D721Med (cell line): Measurements from ENCODE around the gene KCNIP4.
A peak's percentile ranks its signal among the peaks of the same experiment; 100 is the strongest.

Experiments
- DNase-seq: peaks from one replicate; pipeline ENCODE4 v3.0.0; 2011; ENCODE audit warnings: low spot score; ENCODE audit not compliant: insufficient read length
- FAIRE-seq: peaks from 2 replicates; lab custom pipeline; 2011; peaks lifted over from hg19 to GRCh38; lab: Jason Lieb, UNC
- CTCF ChIP-seq: IDR thresholded peaks from 2 replicates; pipeline ENCODE4 v1.5.1; 2012; ENCODE audit warnings: mild to moderate bottlenecking, control low read depth; ENCODE audit not compliant: insufficient read depth; ENCODE audit errors: missing control alignments

Gene KCNIP4

DNA sequence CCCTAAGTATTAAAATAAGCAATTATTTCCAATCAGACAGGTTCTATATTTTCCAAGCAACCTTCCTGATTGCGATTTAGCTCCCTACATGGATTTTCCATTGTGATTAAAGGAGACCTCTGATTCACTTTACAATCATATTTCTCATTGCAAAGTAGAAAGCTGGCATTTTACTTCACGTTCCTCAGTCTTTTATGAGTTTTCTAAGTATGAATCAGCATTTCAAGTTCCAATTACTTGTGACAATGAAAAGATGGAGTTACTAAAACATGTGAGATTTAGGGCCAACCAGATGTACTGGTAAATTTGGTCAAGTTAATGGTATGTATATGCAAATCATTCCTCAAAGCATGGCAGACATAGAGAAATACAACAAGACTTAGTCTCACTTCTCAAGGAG is 206.2 kb downstream of the KCNIP4 start:
- TF ChIP-seq CTCF, result no peak
- DNase-seq (no peak), FAIRE-seq (no peak)

DNA sequence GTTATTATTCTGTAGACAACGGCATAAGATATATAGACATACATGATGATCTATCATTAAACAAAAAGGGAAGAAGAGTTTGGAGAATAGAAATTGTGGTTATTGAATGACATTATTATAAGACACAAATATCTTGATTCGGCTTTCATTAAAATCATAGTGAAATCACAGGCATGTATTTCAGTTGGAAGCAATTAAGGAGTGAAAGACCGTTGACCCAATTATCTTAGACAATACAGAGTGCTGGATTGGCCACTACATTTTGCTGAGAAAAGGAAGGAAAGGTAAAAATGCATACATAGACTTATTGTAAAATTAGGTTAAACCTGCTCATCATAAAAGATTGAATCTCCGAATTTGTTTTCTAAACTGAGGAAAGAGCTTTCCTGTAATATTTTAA is 209.8 kb downstream of the KCNIP4 start:
- DNase-seq, result no peak
- TF ChIP-seq CTCF, result no peak
- FAIRE-seq, result peak; percentile 77

DNA sequence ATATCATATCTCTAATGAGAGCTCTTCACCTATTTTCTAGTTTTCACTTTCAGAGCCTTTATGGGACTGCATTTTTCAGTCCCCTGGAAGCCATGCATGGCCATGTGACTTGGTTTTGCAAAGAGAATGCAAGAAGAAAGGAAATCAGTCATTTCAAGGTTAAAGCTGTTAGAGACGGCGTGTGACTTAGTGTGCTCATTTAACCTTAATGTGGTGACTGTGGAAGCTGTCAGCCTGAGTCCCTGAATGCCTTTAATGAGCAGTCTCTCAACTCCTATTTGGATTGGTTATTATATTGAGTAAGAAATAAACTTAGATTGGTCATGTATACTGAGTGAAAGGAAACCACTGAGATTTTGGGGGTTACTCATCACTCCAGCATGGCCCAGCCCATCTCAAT is 212.7 kb downstream of the KCNIP4 start:
- FAIRE-seq, result no peak
- DNase-seq, result no peak
- no peak for TF ChIP-seq CTCF

- DNase-seq (no peak), FAIRE-seq (no peak)
- TF ChIP-seq CTCF, result no peak
Observed at GRCh38 chr4:21733894-21734630, 214.5 kb downstream of the KCNIP4 start.

- DNase-seq (no peak), FAIRE-seq (no peak)
- TF ChIP-seq CTCF, result no peak
Observed at GRCh38 chr4:21728304-21728703, 220.3 kb downstream of the KCNIP4 start.

- DNase-seq (no peak), FAIRE-seq (peak; percentile 55)
- no peak for TF ChIP-seq CTCF
Observed at GRCh38 chr4:21726255-21726815, 222.2 kb downstream of the KCNIP4 start.

DNA sequence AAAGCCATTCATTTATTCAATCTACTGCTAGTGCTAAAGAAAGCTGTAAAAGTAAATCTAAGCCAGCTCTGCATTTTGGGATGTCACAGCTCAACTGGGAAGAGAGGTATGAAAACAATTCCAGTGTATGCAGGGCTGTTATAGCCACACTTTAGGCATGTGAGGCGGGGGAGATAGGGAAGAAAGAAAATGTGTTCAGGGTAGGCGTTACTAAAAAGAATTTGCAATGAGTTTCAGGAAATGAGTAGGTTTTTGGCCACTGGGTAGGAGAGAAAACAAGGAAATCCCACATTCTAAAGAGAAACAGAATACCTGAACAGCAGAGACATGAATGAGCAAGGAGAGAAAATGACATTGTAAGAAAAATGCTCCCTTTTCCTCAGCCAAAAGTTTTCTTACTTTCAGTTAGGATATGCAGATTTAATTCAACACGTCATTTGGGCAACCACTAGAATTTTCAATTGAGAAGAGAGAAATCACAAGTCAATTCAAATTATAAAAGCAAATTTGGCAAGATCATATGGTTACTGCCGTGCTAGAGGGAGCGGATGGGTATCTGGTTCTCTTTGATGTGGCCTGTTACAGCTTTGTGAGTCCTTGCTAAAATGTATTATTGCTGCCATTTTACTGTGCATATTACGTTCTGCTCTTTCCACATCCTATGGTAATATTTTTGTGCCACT is 226.3 kb downstream of the KCNIP4 start:
- TF ChIP-seq CTCF, result no peak
- FAIRE-seq (no peak), DNase-seq (no peak)
